HG02610 (cell line): ENCODE measurements around the gene CMKLR1.

Experiments used
- ATAC-seq: cut with Tn5 transposase; IDR thresholded peaks from one replicate; pipeline ENCODE4 v1.9.1; 2021; ENCODE audit warnings: mild to moderate bottlenecking, moderate library complexity; ENCODE audit not compliant: unreplicated experiment

The CMKLR1 gene

DNA sequence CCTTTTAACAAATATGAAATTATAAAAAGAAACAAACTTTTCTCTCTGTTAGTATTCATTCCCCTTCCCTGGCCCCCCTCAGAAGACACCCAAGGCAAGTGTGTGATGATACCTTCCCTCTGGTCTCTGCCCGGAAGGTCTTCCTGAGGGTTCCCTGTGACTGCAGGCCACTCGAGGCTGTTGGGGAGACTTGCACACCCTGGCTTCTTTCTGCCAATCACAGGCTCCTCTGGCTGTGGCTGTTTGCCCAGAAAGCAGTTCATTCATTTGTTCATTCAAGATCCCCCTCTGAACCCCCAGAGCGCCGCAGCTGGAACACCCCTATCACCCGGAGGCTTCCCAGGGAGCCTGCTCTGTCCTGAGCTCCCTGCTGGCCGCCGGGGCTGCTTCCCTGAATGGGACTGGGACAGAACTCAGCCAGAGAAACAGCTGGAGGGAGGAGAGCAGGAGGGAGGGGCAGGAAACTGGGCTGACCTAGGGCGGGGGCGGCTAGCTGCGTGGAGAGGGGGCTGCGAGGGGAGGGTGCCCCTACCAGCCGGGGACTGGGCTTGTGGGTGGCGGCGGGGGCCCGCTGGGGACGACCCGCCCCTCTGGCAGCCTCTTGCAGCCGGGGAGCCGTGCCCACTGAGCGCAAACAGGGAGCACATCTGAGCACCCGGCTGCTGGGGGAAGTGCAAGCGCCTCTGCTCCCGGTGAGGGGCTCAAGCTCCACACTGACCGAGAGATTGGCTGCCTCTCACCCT is at the start of gene CMKLR1:
Gene CMKLR1, minus strand, starts transcription at position 397 of the 743 bp plus-strand sequence. CDS start 45,720 bp downstream, outside the sequence.
- no peak for ATAC-seq

DNA sequence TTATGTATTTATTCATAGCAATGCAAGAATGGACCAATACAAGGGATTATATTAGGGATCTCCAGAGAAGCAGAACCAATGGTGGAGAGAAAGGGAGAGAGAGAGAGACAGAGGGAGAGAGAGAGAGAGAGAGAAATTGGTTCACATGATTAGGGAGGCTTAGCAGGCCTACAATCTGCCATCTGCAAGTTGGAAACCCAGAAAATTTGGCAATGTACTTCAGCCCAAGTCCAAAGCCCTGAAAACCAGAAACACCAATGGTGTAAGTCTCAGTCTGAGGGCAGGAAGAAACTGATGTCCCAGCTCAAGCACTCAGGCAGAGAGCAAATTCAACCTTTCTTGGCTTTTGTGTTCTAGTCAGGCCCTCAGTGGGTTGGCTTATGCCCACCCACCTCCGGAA is 48.7 kb upstream of the CMKLR1 start:
- ATAC-seq, result no peak

GRCh38 chr12:108386709-108387360 is 47.7 kb upstream of the CMKLR1 start:
- ATAC-seq, result no peak

DNA sequence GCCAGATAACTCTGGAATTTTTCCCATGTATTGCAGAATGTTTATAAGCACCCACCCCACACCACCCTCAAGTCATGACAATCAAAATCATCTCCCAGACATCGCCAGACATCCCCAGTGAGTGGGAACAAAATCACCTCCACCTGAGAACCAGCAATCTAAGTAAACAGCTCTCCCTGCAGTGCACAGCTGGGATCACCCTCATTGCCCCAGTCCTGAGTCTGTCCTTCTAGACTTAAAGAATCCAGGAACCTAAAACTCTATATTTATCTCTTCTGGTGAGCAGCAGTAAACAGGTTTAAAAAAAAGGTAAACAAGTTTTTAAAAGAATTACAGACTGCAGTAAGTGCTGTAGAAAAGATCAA is 43.3 kb upstream of the CMKLR1 start:
- ATAC-seq, result no peak

GRCh38 chr12:108381787-108382436 is 42.8 kb upstream of the CMKLR1 start:
- ATAC-seq, result no peak

DNA sequence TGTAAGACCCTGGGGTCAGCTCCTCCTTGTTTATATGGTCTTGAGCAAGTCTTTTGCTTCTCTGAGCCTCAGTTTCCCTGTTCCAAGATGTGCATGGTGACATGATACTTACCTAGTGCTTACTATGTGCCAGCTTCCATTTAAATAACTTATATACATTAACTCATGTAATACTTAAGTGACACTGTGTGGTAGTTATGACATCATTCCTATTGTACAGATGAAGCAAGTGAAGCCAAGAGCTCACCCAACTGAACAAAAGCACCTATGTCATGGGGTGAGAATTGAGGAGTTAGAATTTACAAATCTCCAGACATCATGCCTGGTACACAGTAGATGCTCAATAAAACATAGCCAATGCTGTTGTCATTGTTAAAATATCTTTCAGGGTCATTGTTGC is 41.3 kb upstream of the CMKLR1 start:
- ATAC-seq, result no peak

DNA sequence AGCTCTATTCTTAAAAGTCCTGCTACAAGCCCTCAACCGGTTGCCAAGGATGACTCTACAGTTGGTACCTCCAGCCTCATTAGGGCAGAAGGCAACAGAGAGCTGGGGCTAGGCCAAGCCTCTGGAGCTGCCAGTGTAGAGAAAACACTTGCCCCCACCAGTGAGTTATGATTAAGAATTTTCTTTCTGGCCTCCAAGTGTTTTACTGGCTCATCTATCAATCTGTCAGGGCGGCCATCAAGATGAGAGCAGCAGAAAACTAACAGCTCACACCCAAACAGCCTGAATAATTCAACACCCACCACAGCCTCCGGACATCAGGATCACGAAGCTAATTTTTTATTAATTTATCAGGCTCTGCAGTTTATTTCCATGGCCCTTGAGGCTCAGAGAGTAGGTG is 40.7 kb upstream of the CMKLR1 start:
- ATAC-seq, result no peak

DNA sequence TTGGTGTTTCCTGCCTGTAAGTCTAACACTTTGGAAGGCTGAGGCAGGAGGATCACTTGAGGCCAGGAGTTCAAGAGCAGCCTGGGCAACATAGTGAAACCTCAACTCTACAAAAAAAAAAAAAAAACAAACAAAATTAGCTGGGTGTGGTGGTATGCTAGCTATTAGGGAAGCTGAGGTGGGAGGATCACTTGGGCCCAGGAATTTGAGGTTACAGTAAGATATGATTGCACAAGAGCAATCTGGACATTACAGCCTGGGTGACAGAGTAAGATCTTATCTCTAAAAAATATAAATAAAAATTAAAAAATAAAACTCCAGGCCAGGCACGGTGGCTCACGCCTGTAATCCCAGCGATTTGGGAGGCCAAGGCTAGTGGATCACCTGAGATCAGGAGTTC is 39.8 kb upstream of the CMKLR1 start:
- no peak for ATAC-seq

GRCh38 chr12:108377260-108377659 is 38.1 kb upstream of the CMKLR1 start:
- no peak for ATAC-seq

GRCh38 chr12:108375986-108376663 is 37.0 kb upstream of the CMKLR1 start:
- no peak for ATAC-seq

GRCh38 chr12:108374596-108375320 is 35.6 kb upstream of the CMKLR1 start:
- ATAC-seq, result no peak

GRCh38 chr12:108373111-108373510 is 34.0 kb upstream of the CMKLR1 start:
- no peak for ATAC-seq

DNA sequence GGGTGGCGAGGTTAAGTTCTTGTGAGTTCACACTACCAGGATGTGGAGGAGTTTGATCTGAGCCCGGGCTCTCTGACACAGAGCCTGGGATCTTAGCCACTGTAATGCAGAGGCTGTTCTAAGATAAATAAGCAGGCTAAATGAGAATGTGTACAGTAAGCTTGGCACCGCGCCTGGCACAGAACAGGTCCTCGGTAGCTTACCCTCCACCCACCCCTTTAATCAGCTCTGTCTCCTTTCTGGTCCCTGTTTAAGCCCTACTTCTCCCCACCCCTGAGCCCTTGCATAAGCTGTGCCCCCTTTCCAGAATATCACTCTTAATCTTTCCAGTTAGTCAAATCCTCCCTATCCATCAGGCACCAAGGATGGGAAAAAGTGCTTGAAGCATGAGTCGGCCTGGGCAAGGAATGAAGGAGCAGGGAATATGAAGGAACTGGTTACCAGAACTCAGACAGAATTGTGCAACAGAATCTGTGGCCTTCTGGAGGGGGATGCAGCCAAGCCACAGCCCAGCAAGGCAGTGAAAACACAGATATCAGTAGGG is 32.8 kb upstream of the CMKLR1 start:
- no peak for ATAC-seq

DNA sequence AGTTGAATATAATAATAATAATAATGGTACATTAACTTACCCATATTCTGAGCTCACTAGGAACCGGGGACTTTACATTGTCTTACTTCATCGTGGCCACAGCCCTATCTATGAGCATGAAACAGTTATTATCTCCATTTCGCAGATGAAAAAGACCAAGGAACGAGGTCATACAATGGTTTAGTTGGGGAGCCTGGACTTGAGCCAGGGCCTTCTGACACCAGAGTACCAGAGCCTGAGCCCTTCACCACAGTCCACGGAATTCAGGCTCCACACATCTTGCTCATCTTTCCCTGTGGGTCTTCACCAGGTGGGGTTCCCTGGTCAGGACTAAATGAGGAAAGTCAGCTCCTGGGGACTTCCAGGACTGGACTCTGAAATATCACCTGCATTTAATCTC is 31.3 kb upstream of the CMKLR1 start:
- ATAC-seq, result no peak

DNA sequence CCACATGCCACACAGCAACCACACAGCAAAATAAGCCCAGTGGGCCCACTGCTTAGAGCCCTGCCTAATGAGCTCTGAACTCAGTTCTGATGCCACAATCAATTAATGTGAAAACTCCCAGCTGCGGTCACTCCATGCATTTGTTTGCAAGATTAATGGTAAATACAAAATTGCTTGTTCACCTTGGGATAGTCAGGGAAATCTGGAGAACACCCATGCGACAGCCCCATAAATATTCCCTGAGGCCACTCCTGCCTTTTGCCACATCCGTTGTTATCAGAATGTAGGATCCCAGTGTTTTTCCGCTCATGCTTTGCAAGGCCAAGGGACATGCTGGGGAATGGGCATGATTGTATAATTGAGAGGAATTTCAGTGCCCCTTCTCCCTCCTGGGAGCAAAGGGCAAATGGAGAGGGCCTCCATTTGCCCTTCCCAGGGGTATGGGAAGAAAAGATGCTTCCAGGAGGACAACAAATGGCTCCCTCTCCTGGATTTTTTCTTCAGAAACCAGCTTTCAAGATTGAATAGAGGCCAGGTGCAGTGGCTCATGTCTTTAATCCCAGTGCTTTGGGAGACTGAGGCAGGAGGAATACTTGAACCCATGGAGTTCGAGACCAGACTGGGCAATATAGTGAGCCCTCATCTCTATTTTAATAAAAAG is 30.8 kb upstream of the CMKLR1 start:
- ATAC-seq, result no peak

DNA sequence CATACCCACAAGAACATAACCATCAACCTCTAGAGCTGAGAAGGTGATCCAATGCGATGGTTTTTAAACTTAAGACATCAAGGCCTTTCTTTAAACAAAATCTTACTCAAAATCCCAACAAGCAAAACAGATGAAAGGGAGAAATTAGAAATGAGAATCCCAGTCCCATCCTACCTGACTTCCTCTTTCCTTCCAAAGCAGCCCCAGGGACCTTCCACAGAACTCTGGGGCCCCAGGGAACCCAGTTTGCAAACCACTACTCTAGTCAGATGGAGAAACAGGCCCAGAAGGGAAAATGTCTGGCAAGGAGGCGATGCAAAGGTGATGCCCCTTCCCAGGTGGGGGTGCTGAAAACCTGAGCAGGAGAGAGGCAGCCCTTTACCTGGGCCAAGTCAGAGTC is 29.0 kb upstream of the CMKLR1 start:
- no peak for ATAC-seq

DNA sequence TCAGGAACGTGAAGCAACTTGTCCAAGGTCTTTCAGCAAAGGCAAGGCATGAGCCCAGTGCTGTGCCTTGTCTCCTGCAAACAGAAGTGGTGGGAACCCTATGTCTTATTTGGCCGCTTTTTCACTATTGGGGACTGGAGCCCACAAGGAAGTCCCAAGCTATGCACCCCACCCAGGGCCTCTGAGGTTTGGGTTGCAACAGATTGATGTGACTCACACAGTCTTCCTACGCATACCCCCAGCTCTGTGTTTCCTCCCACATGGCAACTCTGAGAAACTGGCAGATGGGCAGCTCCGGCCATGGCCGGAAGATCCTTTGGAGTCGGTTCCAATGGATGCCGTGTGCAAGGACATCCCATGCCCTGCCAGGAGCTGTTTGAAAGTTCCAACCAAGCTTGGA is 28.3 kb upstream of the CMKLR1 start:
- no peak for ATAC-seq

DNA sequence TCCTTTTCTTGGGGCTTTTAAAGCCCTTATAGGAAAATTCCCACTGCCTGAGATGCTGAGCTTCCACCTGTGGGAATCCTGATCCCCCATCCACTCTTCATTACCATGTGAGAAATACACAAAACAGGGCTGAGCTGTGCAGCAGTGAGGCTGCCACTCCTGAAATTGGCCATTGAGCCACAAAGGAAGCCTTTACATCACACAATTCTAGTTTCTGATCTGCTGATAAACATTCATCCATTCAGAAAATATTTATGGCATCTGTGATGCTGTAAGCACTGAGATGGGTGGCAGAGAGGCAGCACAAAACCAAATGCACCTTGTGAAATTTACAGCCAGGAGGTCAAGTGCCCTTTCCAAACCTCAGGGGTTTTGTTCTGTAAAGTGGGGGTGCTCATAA is 26.2 kb upstream of the CMKLR1 start:
- ATAC-seq, result no peak

DNA sequence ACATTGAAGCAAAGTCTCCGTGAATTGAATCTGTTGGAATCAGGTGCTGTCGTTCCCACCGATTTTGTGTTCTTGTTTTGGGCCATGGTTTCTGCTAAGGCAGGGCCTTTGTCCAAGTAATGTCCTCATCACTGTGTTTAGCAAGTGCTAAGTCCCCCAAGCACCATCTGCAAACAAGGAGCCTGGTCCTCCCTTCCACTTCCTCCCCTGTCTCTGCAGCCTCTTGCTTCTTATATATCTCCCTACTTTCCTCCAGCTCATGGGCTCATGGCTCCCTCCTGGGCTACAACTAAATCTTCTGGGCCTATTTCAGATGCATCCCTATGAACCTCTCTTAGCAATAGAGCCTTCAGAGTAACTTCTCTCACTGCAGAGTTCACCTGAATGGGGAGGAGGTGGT is 25.8 kb upstream of the CMKLR1 start:
- no peak for ATAC-seq

- ATAC-seq, result no peak
These were observed 24.5 kb upstream of the CMKLR1 start for GRCh38 chr12:108363565-108363964.
